IMR-90 (cell line): ENCODE measurements around the gene ACSBG1. TPM values are rescaled to one million over a fixed set of nuclear protein-coding genes. Genes with fewer than 3 reads are reported as not detected.

Experiments
- ATAC-seq: fragments of 200-7000 bp; cut with Tn5 transposase; 2 replicates; pipeline ENCODE4 v1.9.1; 2020; ENCODE audit warnings: low read depth, mild to moderate bottlenecking, moderate library complexity
- BruUV-seq: library from RNA; stranded (reverse); fragments of 400-500 nt; replicated peaks from 2 replicates; lab custom pipeline; 2021; lab: Mats Ljungman, UMichigan
- CTCF ChIA-PET: fragments of 300-600 bp; formaldehyde crosslinking; extraction: SDS; loops from one replicate; lab custom pipeline; 2021; ENCODE audit warnings: antibody characterized with exemption; lab: Yijun Ruan, JAX
- POLR2A ChIA-PET: fragments of 300-600 bp; sonication (Branson Sonifier 250); formaldehyde crosslinking; loops from one replicate; lab custom pipeline; 2022; ENCODE audit warnings: antibody characterized with exemption; ENCODE audit not compliant: unreplicated experiment; lab: Charles Lee
- DNase-seq: peaks from one replicate; pipeline ENCODE4 v3.0.0; 2013
- H2AFZ ChIP-seq: replicated peaks from 2 replicates; pipeline ENCODE3; 2013; ENCODE audit warnings: low read length, mild to moderate bottlenecking; ENCODE audit not compliant: poor library complexity
- H2AK5ac ChIP-seq: 2 replicates; pipeline ENCODE4 v1.6.1; 2013; ENCODE audit warnings: low read depth, low read length, inconsistent platforms
- H2AK9ac ChIP-seq: replicated peaks from 2 replicates; pipeline ENCODE3; 2013; ENCODE audit warnings: mild to moderate bottlenecking, low read depth, low read length, moderate library complexity; ENCODE audit not compliant: poor library complexity
- H2BK120ac ChIP-seq: 2 replicates; pipeline ENCODE4 v1.6.1; 2013; ENCODE audit warnings: low read depth, low read length, inconsistent platforms
- H2BK15ac ChIP-seq: 3 replicates; pipeline ENCODE4 v1.6.1; 2013; ENCODE audit warnings: low read depth, low read length, inconsistent platforms
- H2BK20ac ChIP-seq: 2 replicates; pipeline ENCODE4 v1.6.1; 2013; ENCODE audit warnings: low read depth, mild to moderate bottlenecking, inconsistent platforms, low read length, moderate library complexity
- H2BK5ac ChIP-seq: 2 replicates; pipeline ENCODE4 v1.6.1; 2013; ENCODE audit warnings: mild to moderate bottlenecking, low read depth, low read length, inconsistent platforms; ENCODE audit not compliant: poor library complexity, severe bottlenecking
- H3K14ac ChIP-seq: replicated peaks from 2 replicates; pipeline ENCODE4 v1.6.1; 2013; ENCODE audit warnings: low read depth, low read length, inconsistent platforms
- H3K18ac ChIP-seq: 2 replicates; pipeline ENCODE4 v1.6.1; 2013; ENCODE audit warnings: low read depth, low read length, control low read depth
- H3K23ac ChIP-seq: 2 replicates; pipeline ENCODE4 v1.6.1; 2013; ENCODE audit warnings: low read depth, low read length, inconsistent platforms
- H3K27ac ChIP-seq: 2 replicates; pipeline ENCODE4 v1.5.1; 2013; ENCODE audit warnings: mild to moderate bottlenecking, control low read depth, low read length; ENCODE audit not compliant: insufficient read depth
- H3K27me3 ChIP-seq: 2 replicates; pipeline ENCODE4 v1.6.1; 2013; ENCODE audit warnings: low read length; ENCODE audit not compliant: control insufficient read depth, insufficient read depth
- H3K36me3 ChIP-seq: 2 replicates; pipeline ENCODE4 v1.6.1; 2013; ENCODE audit warnings: low read length, mixed read lengths; ENCODE audit not compliant: control insufficient read depth, insufficient read depth
- H3K4ac ChIP-seq: 2 replicates; pipeline ENCODE4 v1.6.1; 2013; ENCODE audit warnings: low read depth, low read length, inconsistent platforms
- H3K4me1 ChIP-seq: 2 replicates; pipeline ENCODE4 v1.6.1; 2013; ENCODE audit warnings: low read length, mixed read lengths; ENCODE audit not compliant: control insufficient read depth, insufficient read depth
- H3K4me2 ChIP-seq: 2 replicates; pipeline ENCODE4 v1.6.1; 2013; ENCODE audit warnings: low read depth, mild to moderate bottlenecking, control low read depth, low read length, moderate library complexity
- H3K4me3 ChIP-seq: 2 replicates; pipeline ENCODE4 v1.5.1; 2013; ENCODE audit warnings: low read depth, mild to moderate bottlenecking, control low read depth, low read length, moderate library complexity; ENCODE audit not compliant: insufficient read depth
- H3K56ac ChIP-seq: 2 replicates; pipeline ENCODE4 v1.6.1; 2013; ENCODE audit warnings: low read length, inconsistent platforms; ENCODE audit not compliant: insufficient read depth; ENCODE audit errors: extremely low read depth
- H3K79me1 ChIP-seq, 2 experiments: 2 replicates each; pipeline ENCODE4 v1.6.1; 2013; ENCODE audit warnings: low read length in 2 of 2, inconsistent platforms in 1 of 2, low read depth in 1 of 2
- H3K9ac ChIP-seq: 2 replicates; pipeline ENCODE4 v1.6.1; 2013; ENCODE audit warnings: low read depth, low read length, control low read depth
- H3K9me1 ChIP-seq: 2 replicates; pipeline ENCODE4 v1.6.1; 2013; ENCODE audit warnings: low read length, inconsistent platforms; ENCODE audit not compliant: insufficient read depth
- H3K9me3 ChIP-seq: 2 replicates; pipeline ENCODE4 v1.6.1; 2013; ENCODE audit warnings: low read length; ENCODE audit not compliant: control insufficient read depth, insufficient read depth
- H4K20me1 ChIP-seq: 2 replicates; pipeline ENCODE4 v1.6.1; 2013; ENCODE audit warnings: low read length, inconsistent platforms; ENCODE audit not compliant: insufficient read depth
- H4K5ac ChIP-seq: 2 replicates; pipeline ENCODE4 v1.6.1; 2013; ENCODE audit warnings: mild to moderate bottlenecking, low read depth, low read length, control low read depth
- H4K8ac ChIP-seq, 2 experiments: 2 replicates each; pipeline ENCODE4 v1.6.1; 2013; ENCODE audit warnings: low read depth in 2 of 2, low read length in 2 of 2, control low read depth in 1 of 2, inconsistent platforms in 1 of 2
- H4K91ac ChIP-seq: 2 replicates; pipeline ENCODE4 v1.6.1; 2013; ENCODE audit warnings: low read depth, low read length, inconsistent platforms; ENCODE audit not compliant: insufficient read depth
- MAFK ChIP-seq: IDR thresholded peaks from 2 replicates; pipeline ENCODE4 v1.6.1; 2012; ENCODE audit warnings: low read depth, low read length, improper control_type of control experiment
- MXI1 ChIP-seq: IDR thresholded peaks from 2 replicates; pipeline ENCODE4 v1.6.1; 2012; ENCODE audit warnings: low read depth, mild to moderate bottlenecking, low read length, moderate library complexity, borderline replicate concordance
- WGBS, 2 experiments: methylation state at CpG; one replicate each; pipeline versions ENCODE4 v1.1.5 to v1.1.7; 2013; ENCODE audit warnings: missing lambda C conversion rate in 2 of 2; ENCODE audit not compliant: insufficient read length in 1 of 2; ENCODE audit errors: extremely low coverage in 2 of 2; 5-methylcytosine and 5-hydroxymethylcytosine counted together
- dilution Hi-C: fragments of 300-500 bp; cut with HindIII; formaldehyde crosslinking; loops from one replicate; pipeline ENCODE4 v1.14.3; 2018; ENCODE audit warnings: low sequenced_read_pairs; ENCODE audit not compliant: unreplicated experiment
- in situ Hi-C: fragments of 300-500 bp; cut with MboI; formaldehyde crosslinking; loops from 3 replicates; pipeline ENCODE4 v1.14.3; 2019; ENCODE audit warnings: low sequenced_read_pairs, inconsistent platforms, mixed read lengths
- intact Hi-C: fragments of 100-400 bp; cut with micrococcal nuclease; formaldehyde crosslinking; loops from 2 replicates; pipeline ENCODE4 v1.10.0; 2022
- polyA plus RNA-seq, 3 experiments: library from polyadenylated mRNA; depleted of rRNA; stranded (reverse); fragments of >200 nt; gene quantifications; 2 replicates each; pipeline ENCODE4 v1.2.3, GENCODE V29; 2012; ENCODE audit warnings: low replicate concordance in 1 of 3
- total RNA-seq: library from RNA; depleted of rRNA; stranded (reverse); fragments of >200 nt; gene quantifications from 2 replicates; pipeline ENCODE4 v1.2.3, GENCODE V29; 2012

ACSBG1 gene
- total and polyA plus RNA-seq, 2 of the 4 experiments (the other 2 are of a cell fraction) = 0.02 TPM; not detected in 1

DNA sequence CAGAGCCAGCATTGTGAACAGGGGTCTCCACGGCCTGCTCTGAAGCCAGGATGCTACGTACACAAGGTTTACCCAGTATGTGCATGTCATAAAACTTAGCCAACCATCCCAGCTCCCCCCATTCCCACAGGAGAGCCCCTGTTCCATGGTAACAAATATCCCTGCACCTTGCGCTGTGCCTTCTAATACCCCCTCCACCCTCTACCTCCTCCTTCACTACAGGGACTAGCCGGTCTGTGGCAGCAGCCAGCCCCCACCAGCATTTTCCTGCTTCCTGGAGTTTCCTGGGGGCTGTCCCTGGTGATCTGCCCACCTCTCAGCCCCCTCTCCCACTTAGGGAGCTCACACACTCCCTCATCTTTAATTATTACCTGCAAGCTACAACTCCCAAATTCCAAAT is 20.4 kb downstream of the ACSBG1 start:
- no peak for TF ChIP-seq MAFK
- TF ChIP-seq MXI1 = no peak
- no peaks in the 10 kb centered on the region for H3K79me1 ChIP-seq
- H3K18ac ChIP-seq = no peak overlapping the region
- intact Hi-C loops = no loop called here
- H3K27me3 ChIP-seq = peaks cover 12% of the 10 kb centered on the region
- peaks cover 3% of the 10 kb centered on the region; the same call in 1 of the 2 replicates for H3K9me1 ChIP-seq
- no peaks in the 10 kb centered on the region for H3K36me3 ChIP-seq
- H4K5ac ChIP-seq = no peak overlapping the region
- no peak overlapping the region for H2BK5ac ChIP-seq
- DNase-seq (no peak), ATAC-seq (no peak)
- no peak overlapping the region for H3K56ac ChIP-seq
- POLR2A ChIA-PET = no interaction called here
- CTCF ChIA-PET = no interaction called here
- H3K9ac ChIP-seq = no peak overlapping the region
- peaks cover 6% of the 10 kb centered on the region; the same call in 1 of the 2 replicates for H3K4me1 ChIP-seq
- no peak overlapping the region for H3K4me2 ChIP-seq
- no peak overlapping the region for H4K8ac ChIP-seq
- no peak overlapping the region for H3K27ac ChIP-seq
- H3K4ac ChIP-seq = no peak overlapping the region
- H2AK5ac ChIP-seq = no peak overlapping the region
- no CpG with 5 or more reads among the region's 4 CpGs for WGBS, 2 experiments
- H3K14ac ChIP-seq = no peak overlapping the region
- in situ Hi-C loops = no loop called here
- no peaks in the 10 kb centered on the region for H4K20me1 ChIP-seq
- H2BK120ac ChIP-seq = no peak overlapping the region
- H3K9me3 ChIP-seq = no peaks in the 10 kb centered on the region
- H4K91ac ChIP-seq = no peak overlapping the region
- H2BK15ac ChIP-seq = no peak overlapping the region
- BruUV-seq = no TSS peak
- H3K4me3 ChIP-seq = no peak overlapping the region
- dilution Hi-C loops = no loop called here
- no peak overlapping the region for H2BK20ac ChIP-seq
- no peak overlapping the region for H2AFZ ChIP-seq
- H2AK9ac ChIP-seq = no peak overlapping the region
- no peak overlapping the region for H3K23ac ChIP-seq
